DOHH2 (cell line): Measurements from ENCODE around the gene GCAT.

Experiments
- EZH2phosphoT487 ChIP-seq: fragments of 200-600 bp; sonication (generic); IDR thresholded peaks from 2 replicates; pipeline ENCODE4 v1.6.1; 2017; ENCODE audit warnings: borderline replicate concordance, mild to moderate bottlenecking, antibody characterized with exemption, low read length, moderate library complexity, mixed read lengths
- TF ChIP-seq, protein P1 (sequence below): fragments of 200-600 bp; sonication (generic); IDR thresholded peaks from one replicate; pipeline ENCODE4 v1.5.1; 2014; ENCODE audit warnings: antibody characterized with exemption, mild to moderate bottlenecking, low read depth, low read length; ENCODE audit not compliant: poor library complexity, severe bottlenecking

DNA sequence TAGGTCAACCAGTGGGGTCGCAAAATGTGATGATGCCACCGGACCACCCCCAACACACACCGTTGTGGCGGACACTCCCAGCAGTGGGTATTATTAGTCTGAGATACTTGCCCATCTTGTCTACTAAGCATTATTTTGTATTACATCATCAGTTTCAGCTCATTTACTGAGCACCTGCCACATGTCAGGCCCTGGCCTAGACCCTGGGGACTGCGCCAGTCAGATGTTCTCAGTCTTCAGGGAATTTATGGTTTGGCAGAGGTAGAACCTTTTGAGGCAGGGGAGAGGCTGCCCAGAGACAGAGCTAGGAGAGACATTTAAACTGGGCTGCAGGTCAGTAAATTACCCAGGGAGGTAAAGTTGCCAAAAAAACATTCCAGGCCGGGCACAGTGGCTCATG is 43.1 kb upstream of the GCAT start:
- TF ChIP-seq, protein P1, sequence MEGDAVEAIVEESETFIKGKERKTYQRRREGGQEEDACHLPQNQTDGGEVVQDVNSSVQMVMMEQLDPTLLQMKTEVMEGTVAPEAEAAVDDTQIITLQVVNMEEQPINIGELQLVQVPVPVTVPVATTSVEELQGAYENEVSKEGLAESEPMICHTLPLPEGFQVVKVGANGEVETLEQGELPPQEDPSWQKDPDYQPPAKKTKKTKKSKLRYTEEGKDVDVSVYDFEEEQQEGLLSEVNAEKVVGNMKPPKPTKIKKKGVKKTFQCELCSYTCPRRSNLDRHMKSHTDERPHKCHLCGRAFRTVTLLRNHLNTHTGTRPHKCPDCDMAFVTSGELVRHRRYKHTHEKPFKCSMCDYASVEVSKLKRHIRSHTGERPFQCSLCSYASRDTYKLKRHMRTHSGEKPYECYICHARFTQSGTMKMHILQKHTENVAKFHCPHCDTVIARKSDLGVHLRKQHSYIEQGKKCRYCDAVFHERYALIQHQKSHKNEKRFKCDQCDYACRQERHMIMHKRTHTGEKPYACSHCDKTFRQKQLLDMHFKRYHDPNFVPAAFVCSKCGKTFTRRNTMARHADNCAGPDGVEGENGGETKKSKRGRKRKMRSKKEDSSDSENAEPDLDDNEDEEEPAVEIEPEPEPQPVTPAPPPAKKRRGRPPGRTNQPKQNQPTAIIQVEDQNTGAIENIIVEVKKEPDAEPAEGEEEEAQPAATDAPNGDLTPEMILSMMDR: no peak
- no peak for TF ChIP-seq EZH2phosphoT487
